Activated T-cell treated with anti-CD3 and anti-CD28 coated beads, Interleukin-2, amount 50 U/mL, for 4 hours (primary cell): ENCODE measurements around the gene UCHL1. TPM values are rescaled to one million over a fixed set of nuclear protein-coding genes. Genes with fewer than 3 reads are reported as not detected.
"Not testable (repeated sequence)": the region's sequence is repeated elsewhere in the genome, so short reads cannot be mapped to it uniquely, and the experiment has no call there.

ENCODE experiments used
- ATAC-seq, 2 donors: fragments of 200-7000 bp; cut with Tn5 transposase; one replicate each; pipeline ENCODE4 v1.10.0; 2021
- DNase-seq: peaks from one replicate; pipeline ENCODE4 v3.0.0-alpha.2; 2020
- H3K27me3 Mint-ChIP-seq: one replicate; pipeline ENCODE4 v1.8.0; 2021; ENCODE audit warnings: low read depth, mixed read lengths
- H3K36me3 Mint-ChIP-seq: one replicate; pipeline ENCODE4 v1.8.0; 2022; ENCODE audit warnings: mixed read lengths; ENCODE audit not compliant: insufficient read depth
- H3K4me1 Mint-ChIP-seq: one replicate; pipeline ENCODE4 v1.8.0; 2021; ENCODE audit warnings: low read depth, mixed read lengths
- H3K4me3 Mint-ChIP-seq: one replicate; pipeline ENCODE4 v1.8.0; 2021; ENCODE audit warnings: mild to moderate bottlenecking, moderate library complexity, mixed read lengths
- H3K9me3 Mint-ChIP-seq: one replicate; pipeline ENCODE4 v1.8.0; 2021; ENCODE audit warnings: mixed read lengths
- total RNA-seq, 3 donors: library from RNA; stranded (reverse); gene quantifications; one replicate each; pipeline ENCODE4 v1.2.1, GENCODE V29; 2021

UCHL1 gene
- total RNA-seq, 3 donors from 2014 or later, result 2.9 to 9.3 (median 4.7) TPM

GRCh38 chr4:41288254-41288653 lies 31.5 kb downstream of the UCHL1 start:
- Mint-ChIP-seq H3K4me3 (no peak overlapping the region), H3K4me1 (no peaks in the 10 kb centered on the region), H3K27me3 (no peaks in the 10 kb centered on the region), H3K9me3 (no peaks in the 10 kb centered on the region), H3K36me3 (no peaks in the 10 kb centered on the region)
- no peak for ATAC-seq
- no peak for DNase-seq

- ATAC-seq, result no peak
- no peaks in the 10 kb centered on the region for H3K4me1 Mint-ChIP-seq
- H3K4me3 Mint-ChIP-seq, result no peak overlapping the region
- no peak for DNase-seq
- H3K27me3 Mint-ChIP-seq, result no peaks in the 10 kb centered on the region
- H3K9me3 Mint-ChIP-seq, result peaks cover 3% of the 10 kb centered on the region
- no peaks in the 10 kb centered on the region for H3K36me3 Mint-ChIP-seq
Observed at GRCh38 chr4:41290479-41290878, 33.8 kb downstream of the UCHL1 start.

- no peak for ATAC-seq
- no peak overlapping the region for H3K4me3 Mint-ChIP-seq
- peaks cover 3% of the 10 kb centered on the region for H3K9me3 Mint-ChIP-seq
- H3K27me3 Mint-ChIP-seq, result no peaks in the 10 kb centered on the region
- H3K4me1 Mint-ChIP-seq, result no peaks in the 10 kb centered on the region
- no peaks in the 10 kb centered on the region for H3K36me3 Mint-ChIP-seq
- no peak for DNase-seq
Observed at GRCh38 chr4:41294445-41295062, 37.8 kb downstream of the UCHL1 start.

GRCh38 chr4:41296995-41297394 lies 40.3 kb downstream of the UCHL1 start:
- no peak for ATAC-seq
- Mint-ChIP-seq H3K9me3 (peaks cover 3% of the 10 kb centered on the region), H3K4me3 (no peak overlapping the region), H3K4me1 (no peaks in the 10 kb centered on the region), H3K36me3 (no peaks in the 10 kb centered on the region), H3K27me3 (peaks cover 2% of the 10 kb centered on the region)
- no peak for DNase-seq

GRCh38 chr4:41297832-41298231 lies 41.1 kb downstream of the UCHL1 start:
- ATAC-seq (no peak), DNase-seq (no peak)
- no peaks in the 10 kb centered on the region for H3K36me3 Mint-ChIP-seq

GRCh38 chr4:41299486-41299885 lies 42.8 kb downstream of the UCHL1 start:
- no peak overlapping the region for H3K4me3 Mint-ChIP-seq
- peaks cover 8% of the 10 kb centered on the region for H3K27me3 Mint-ChIP-seq
- ATAC-seq, result no peak
- peaks cover 3% of the 10 kb centered on the region for H3K9me3 Mint-ChIP-seq
- DNase-seq, result no peak
- no peaks in the 10 kb centered on the region for H3K36me3 Mint-ChIP-seq
- H3K4me1 Mint-ChIP-seq, result no peaks in the 10 kb centered on the region

More at GRCh38 chr4:41297832-41298231, 41.1 kb downstream of the UCHL1 start:
- H3K9me3 Mint-ChIP-seq, result peaks cover 3% of the 10 kb centered on the region
- no peaks in the 10 kb centered on the region for H3K4me1 Mint-ChIP-seq
- H3K27me3 Mint-ChIP-seq, result peaks cover 6% of the 10 kb centered on the region
- no peak overlapping the region for H3K4me3 Mint-ChIP-seq

- H3K4me1 Mint-ChIP-seq, result no peaks in the 10 kb centered on the region
- no peaks in the 10 kb centered on the region for H3K9me3 Mint-ChIP-seq
- H3K4me3 Mint-ChIP-seq, result no peak overlapping the region
- ATAC-seq, result no peak
- no peak for DNase-seq
- no peaks in the 10 kb centered on the region for H3K36me3 Mint-ChIP-seq
- H3K27me3 Mint-ChIP-seq, result peaks cover 13% of the 10 kb centered on the region
Observed at GRCh38 chr4:41301137-41301536, 44.4 kb downstream of the UCHL1 start.

GRCh38 chr4:41303372-41304118 lies 46.8 kb downstream of the UCHL1 start:
- no peaks in the 10 kb centered on the region for H3K9me3 Mint-ChIP-seq
- no peak for DNase-seq
- no peaks in the 10 kb centered on the region for H3K4me1 Mint-ChIP-seq
- H3K27me3 Mint-ChIP-seq, result peaks cover 15% of the 10 kb centered on the region
- no peak for ATAC-seq
- H3K36me3 Mint-ChIP-seq, result no peaks in the 10 kb centered on the region
- H3K4me3 Mint-ChIP-seq, result no peak overlapping the region

GRCh38 chr4:41304221-41304620 lies 47.5 kb downstream of the UCHL1 start:
- ATAC-seq (no peak), DNase-seq (no peak)
- peaks cover 15% of the 10 kb centered on the region for H3K27me3 Mint-ChIP-seq
- H3K36me3 Mint-ChIP-seq, result no peaks in the 10 kb centered on the region
- H3K9me3 Mint-ChIP-seq, result no peaks in the 10 kb centered on the region
- no peak overlapping the region for H3K4me3 Mint-ChIP-seq
- no peaks in the 10 kb centered on the region for H3K4me1 Mint-ChIP-seq

GRCh38 chr4:41305476-41305875 lies 48.7 kb downstream of the UCHL1 start:
- Mint-ChIP-seq H3K36me3 (no peaks in the 10 kb centered on the region), H3K4me3 (no peak overlapping the region), H3K4me1 (no peaks in the 10 kb centered on the region), H3K9me3 (no peaks in the 10 kb centered on the region), H3K27me3 (peaks cover 15% of the 10 kb centered on the region)
- DNase-seq (no peak), ATAC-seq (no peak)

GRCh38 chr4:41307638-41308037 lies 50.9 kb downstream of the UCHL1 start:
- ATAC-seq, result no peak
- H3K4me1 Mint-ChIP-seq, result no peaks in the 10 kb centered on the region
- H3K9me3 Mint-ChIP-seq, result no peaks in the 10 kb centered on the region
- no peak for DNase-seq
- no peaks in the 10 kb centered on the region for H3K36me3 Mint-ChIP-seq
- H3K27me3 Mint-ChIP-seq, result peaks cover 9% of the 10 kb centered on the region
- no peak overlapping the region for H3K4me3 Mint-ChIP-seq

GRCh38 chr4:41308398-41308797 lies 51.7 kb downstream of the UCHL1 start:
- no peaks in the 10 kb centered on the region for H3K4me1 Mint-ChIP-seq
- DNase-seq (no peak), ATAC-seq (no peak)
- H3K27me3 Mint-ChIP-seq, result peaks cover 9% of the 10 kb centered on the region
- no peak overlapping the region for H3K4me3 Mint-ChIP-seq
- H3K36me3 Mint-ChIP-seq, result no peaks in the 10 kb centered on the region
- no peaks in the 10 kb centered on the region for H3K9me3 Mint-ChIP-seq

GRCh38 chr4:41315426-41315825 lies 58.7 kb downstream of the UCHL1 start:
- H3K4me3 Mint-ChIP-seq, result not testable (repeated sequence)

GRCh38 chr4:41315862-41316261 lies 59.1 kb downstream of the UCHL1 start:
- H3K4me1 Mint-ChIP-seq, result no peaks in the 10 kb centered on the region
- peaks cover 6% of the 10 kb centered on the region for H3K27me3 Mint-ChIP-seq
- no peaks in the 10 kb centered on the region for H3K36me3 Mint-ChIP-seq
- DNase-seq (no peak), ATAC-seq (no peak)
- no peak overlapping the region for H3K4me3 Mint-ChIP-seq
- H3K9me3 Mint-ChIP-seq, result no peaks in the 10 kb centered on the region

More at GRCh38 chr4:41315426-41315825, 58.7 kb downstream of the UCHL1 start:
- H3K36me3 Mint-ChIP-seq, H3K4me1 Mint-ChIP-seq, H3K9me3 Mint-ChIP-seq, ATAC-seq, DNase-seq, H3K27me3 Mint-ChIP-seq: not testable (repeated sequence)
